ENCODE results near the gene NEGR1.

The NEGR1 gene

GRCh38 chr1:71657891-71658679 is 624.3 kb downstream of the NEGR1 start:
- Histone ChIP-seq H3K27ac (no peak overlapping the region), H2AFZ (ENCODE audit: low read depth) (no peak overlapping the region), H3K4me2 (no peak overlapping the region), H3K9ac (no peak overlapping the region), H3K79me2 (ENCODE audit: insufficient read depth, low read depth) (no peaks in the 10 kb centered on the region), H3K4me3 (IDR thresholded peaks at IDR 0.05; ENCODE audit: insufficient read depth, low read depth, low read length) (no peak overlapping the region), H3K27me3 (ENCODE audit: insufficient read depth, low read depth) (no peaks in the 10 kb centered on the region), H4K20me1 (ENCODE audit: insufficient read depth) (no peaks in the 10 kb centered on the region), H3K36me3 (ENCODE audit: insufficient read depth) (no peaks in the 10 kb centered on the region), H3K4me1 (ENCODE audit: low read depth, poor library complexity, severe bottlenecking) (peaks cover 4% of the 10 kb centered on the region)
- TF ChIP-seq CTCF (conservative IDR thresholded peaks at IDR 0.05; ENCODE audit: low read depth, low read length), result no peak

- H3K4me3 ChIP-seq (IDR thresholded peaks at IDR 0.05; ENCODE audit: insufficient read depth, low read depth, low read length), result no peak overlapping the region
- H2AFZ ChIP-seq (ENCODE audit: low read depth), result no peak overlapping the region
- H3K27ac ChIP-seq, result no peak overlapping the region
- no peak overlapping the region for H3K9ac ChIP-seq
- TF ChIP-seq CTCF (conservative IDR thresholded peaks at IDR 0.05; ENCODE audit: low read depth, low read length), result no peak
- no peak overlapping the region for H3K4me2 ChIP-seq
- no peaks in the 10 kb centered on the region for H3K79me2 ChIP-seq (ENCODE audit: insufficient read depth, low read depth)
- H3K36me3 ChIP-seq (ENCODE audit: insufficient read depth), result no peaks in the 10 kb centered on the region
- H3K27me3 ChIP-seq (ENCODE audit: insufficient read depth, low read depth), result no peaks in the 10 kb centered on the region
- H4K20me1 ChIP-seq (ENCODE audit: insufficient read depth), result no peaks in the 10 kb centered on the region
- H3K4me1 ChIP-seq (ENCODE audit: low read depth, poor library complexity, severe bottlenecking), result peaks cover 4% of the 10 kb centered on the region
Measured at GRCh38 chr1:71656902-71657301, 625.4 kb downstream of the NEGR1 start.

- Histone ChIP-seq H3K27me3 (ENCODE audit: insufficient read depth, low read depth) (no peaks in the 10 kb centered on the region), H2AFZ (ENCODE audit: low read depth) (no peak overlapping the region), H3K4me3 (IDR thresholded peaks at IDR 0.05; ENCODE audit: insufficient read depth, low read depth, low read length) (no peak overlapping the region), H4K20me1 (ENCODE audit: insufficient read depth) (no peaks in the 10 kb centered on the region), H3K79me2 (ENCODE audit: insufficient read depth, low read depth) (no peaks in the 10 kb centered on the region), H3K36me3 (ENCODE audit: insufficient read depth) (no peaks in the 10 kb centered on the region), H3K9ac (no peak overlapping the region), H3K4me2 (no peak overlapping the region), H3K27ac (no peak overlapping the region), H3K4me1 (ENCODE audit: low read depth, poor library complexity, severe bottlenecking) (peaks cover 4% of the 10 kb centered on the region)
- TF ChIP-seq CTCF (conservative IDR thresholded peaks at IDR 0.05; ENCODE audit: low read depth, low read length), result no peak
Measured at GRCh38 chr1:71655604-71656003, 626.7 kb downstream of the NEGR1 start.

- Histone ChIP-seq H3K4me2 (no peak overlapping the region), H3K9ac (no peak overlapping the region), H3K27me3 (ENCODE audit: insufficient read depth, low read depth) (no peaks in the 10 kb centered on the region), H4K20me1 (ENCODE audit: insufficient read depth) (no peaks in the 10 kb centered on the region), H3K4me1 (ENCODE audit: low read depth, poor library complexity, severe bottlenecking) (no peaks in the 10 kb centered on the region), H3K27ac (no peak overlapping the region), H3K4me3 (IDR thresholded peaks at IDR 0.05; ENCODE audit: insufficient read depth, low read depth, low read length) (no peak overlapping the region), H2AFZ (ENCODE audit: low read depth) (no peak overlapping the region), H3K79me2 (ENCODE audit: insufficient read depth, low read depth) (no peaks in the 10 kb centered on the region), H3K36me3 (ENCODE audit: insufficient read depth) (no peaks in the 10 kb centered on the region)
- TF ChIP-seq CTCF (conservative IDR thresholded peaks at IDR 0.05; ENCODE audit: low read depth, low read length), result no peak
Measured at GRCh38 chr1:71653952-71654351, 628.4 kb downstream of the NEGR1 start.

Measured in KMS-11 (cell line).